WTC11 (cell line): Measurements from ENCODE around the gene UPF1. TPM values are rescaled to one million over a fixed set of nuclear protein-coding genes. Genes with fewer than 3 reads are reported as not detected.

ENCODE experiments used
- ATAC-seq: fragments of 200-7000 bp; cut with Tn5 transposase; 2 replicates; pipeline ENCODE4 v1.10.0; 2021; ENCODE audit warnings: mild to moderate bottlenecking, moderate library complexity
- CTCF ChIA-PET: fragments of 300-600 bp; sonication (Branson Sonifier 250); formaldehyde crosslinking; loops from one replicate; lab custom pipeline; 2021; ENCODE audit warnings: antibody characterized with exemption; lab: Charles Lee
- POLR2A ChIA-PET: fragments of 350-600 bp; sonication (Branson Sonifier 250); formaldehyde crosslinking; loops from one replicate; lab custom pipeline; 2021; ENCODE audit warnings: antibody characterized with exemption; lab: Charles Lee
- DNase-seq: peaks from one replicate; pipeline ENCODE4 v3.0.0; 2021; ENCODE audit warnings: low spot score
- H3K27ac Mint-ChIP-seq: 2 replicates; pipeline ENCODE4 v1.8.0; 2021; ENCODE audit warnings: mixed read lengths
- H3K27me3 Mint-ChIP-seq: 2 replicates; pipeline ENCODE4 v1.8.0; 2021; ENCODE audit warnings: low read depth, mild to moderate bottlenecking, moderate library complexity, mixed read lengths
- H3K36me3 Mint-ChIP-seq: 2 replicates; pipeline ENCODE4 v1.8.0; 2021; ENCODE audit warnings: mixed read lengths
- H3K4me1 Mint-ChIP-seq: 2 replicates; pipeline ENCODE4 v1.8.0; 2022; ENCODE audit warnings: mixed read lengths
- H3K4me3 Mint-ChIP-seq: 2 replicates; pipeline ENCODE4 v1.8.0; 2021; ENCODE audit warnings: mild to moderate bottlenecking, moderate library complexity, mixed read lengths
- H3K9me3 Mint-ChIP-seq: 2 replicates; pipeline ENCODE4 v1.8.0; 2021; ENCODE audit warnings: mixed read lengths
- AFF4 ChIP-seq: sonication (generic); formaldehyde crosslinking; IDR thresholded peaks from 2 replicates; pipeline ENCODE4 v1.8.1; 2023; ENCODE audit warnings: mild to moderate bottlenecking, missing genetic modification reagents, borderline replicate concordance
- CBFB ChIP-seq: sonication (generic); formaldehyde crosslinking; IDR thresholded peaks from 2 replicates; pipeline ENCODE4 v1.8.1; 2022; ENCODE audit warnings: mild to moderate bottlenecking, low read depth, missing genetic modification reagents
- CDX4 ChIP-seq: fragments of 250-450 bp; sonication (Bioruptor Pico); IDR thresholded peaks from 2 replicates; pipeline ENCODE4 v1.9.0; 2021; ENCODE audit warnings: moderate library complexity, mild to moderate bottlenecking, inconsistent platforms, borderline replicate concordance
- E2F1 ChIP-seq: sonication (generic); formaldehyde crosslinking; IDR thresholded peaks from 2 replicates; pipeline ENCODE4 v1.8.0; 2022; ENCODE audit warnings: mild to moderate bottlenecking, missing genetic modification reagents
- GRHL2 ChIP-seq: fragments of 250-450 bp; sonication (Bioruptor Pico); IDR thresholded peaks from 2 replicates; pipeline ENCODE4 v1.8.0; 2022; ENCODE audit warnings: mild to moderate bottlenecking, moderate library complexity; ENCODE audit not compliant: insufficient replicate concordance, severe bottlenecking
- NR3C1 ChIP-seq: sonication (generic); formaldehyde crosslinking; conservative IDR thresholded peaks from 2 replicates; pipeline ENCODE4 v1.8.1; 2023; ENCODE audit warnings: low read depth, mild to moderate bottlenecking, missing genetic modification reagents
- SP1 ChIP-seq: sonication (generic); formaldehyde crosslinking; conservative IDR thresholded peaks from 2 replicates; pipeline ENCODE4 v1.8.1; 2022; ENCODE audit warnings: missing genetic modification reagents
- STAT6 ChIP-seq: sonication (generic); formaldehyde crosslinking; conservative IDR thresholded peaks from 2 replicates; pipeline ENCODE4 v1.8.1; 2023; ENCODE audit warnings: mild to moderate bottlenecking, low read depth, missing genetic modification reagents, moderate library complexity
- TEAD1 ChIP-seq: sonication (generic); formaldehyde crosslinking; IDR thresholded peaks from 2 replicates; pipeline ENCODE4 v1.8.0; 2022; ENCODE audit warnings: mild to moderate bottlenecking, missing genetic modification reagents
- ZNF121 ChIP-seq: sonication (generic); formaldehyde crosslinking; IDR thresholded peaks from 2 replicates; pipeline ENCODE4 v1.8.0; 2023; ENCODE audit warnings: missing genetic modification reagents
- ZNF263 ChIP-seq: sonication (generic); formaldehyde crosslinking; IDR thresholded peaks from 2 replicates; pipeline ENCODE4 v1.8.1; 2022; ENCODE audit warnings: low read depth, mild to moderate bottlenecking, moderate library complexity, missing genetic modification reagents
- ZNF281 ChIP-seq: sonication (generic); formaldehyde crosslinking; IDR thresholded peaks from 2 replicates; pipeline ENCODE4 v1.8.0; 2023; ENCODE audit warnings: mild to moderate bottlenecking, missing genetic modification reagents
- ZNF671 ChIP-seq: fragments of 250-450 bp; sonication (Bioruptor Pico); IDR thresholded peaks from 2 replicates; pipeline ENCODE4 v1.8.0; 2021; ENCODE audit warnings: mild to moderate bottlenecking
- total RNA-seq: library from RNA; stranded (reverse); gene quantifications from 3 replicates; pipeline ENCODE4 v1.2.3, GENCODE V29; 2021

Gene UPF1
- total RNA-seq, 1 experiment from 2014 or later, result 82.5 TPM

GRCh38 chr19:18859676-18860301, 28.0 kb downstream of the UPF1 start (continued):
- no peak for TF ChIP-seq AFF4
- no peak for TF ChIP-seq ZNF671 (CRISPR knock-in tag)
- TF ChIP-seq STAT6 (CRISPR knock-in tag), result no peak
- no peak for TF ChIP-seq ZNF121 (CRISPR knock-in tag)
- TF ChIP-seq ZNF263 (CRISPR knock-in tag), result no peak

GRCh38 chr19:18860302-18860700, 28.5 kb downstream of the UPF1 start:
- CTCF ChIA-PET, result interaction anchor here (5.9 kb wide), 1 partner anchor 13 kb away, joined by 45 read pairs; no protein-coding TSS in a partner anchor
- POLR2A ChIA-PET, result no interaction called here
- no peaks in the 10 kb centered on the region for H3K9me3 Mint-ChIP-seq
- DNase-seq (no peak), ATAC-seq (no peak)
- H3K36me3 Mint-ChIP-seq, result peaks cover 62% of the 10 kb centered on the region
- no peak overlapping the region for H3K27ac Mint-ChIP-seq
- H3K27me3 Mint-ChIP-seq, result no peaks in the 10 kb centered on the region
- no peak for TF ChIP-seq SP1 (CRISPR knock-in tag)
- TF ChIP-seq E2F1 (CRISPR knock-in tag), result no peak
- no peak for TF ChIP-seq CBFB (CRISPR knock-in tag)
- TF ChIP-seq GRHL2, result no peak
- TF ChIP-seq NR3C1 (CRISPR knock-in tag), result no peak
- TF ChIP-seq ZNF281 (CRISPR knock-in tag), result no peak
- TF ChIP-seq CDX4 (CRISPR knock-in tag), result no peak
- TF ChIP-seq TEAD1 (CRISPR knock-in tag), result no peak
- no peaks in the 10 kb centered on the region for H3K4me1 Mint-ChIP-seq
- H3K4me3 Mint-ChIP-seq, result no peak overlapping the region
